Tibial nerve (tissue), 4 donors: Measurements from ENCODE around the gene ITGA5. TPM values are rescaled to one million over a fixed set of nuclear protein-coding genes. Genes with fewer than 3 reads are reported as not detected.

Experiments used
- DNase-seq, 2 donors: peaks; one replicate each; pipeline ENCODE4 v3.0.0-alpha.2; 2019; ENCODE audit warnings: low spot score in 2 of 2
- H3K27ac ChIP-seq, 4 donors: fragments of 200-600 bp; sonication (generic) in 3 of 4; one replicate each; pipeline ENCODE4 v1.5.1; 2017 to 2019; ENCODE audit warnings: mild to moderate bottlenecking in 1 of 4
- H3K27me3 ChIP-seq, 2 donors: fragments of 200-600 bp; sonication (generic) in 1 of 2; one replicate each; pipeline versions ENCODE4 v1.5.1 to v1.6.0; 2017 to 2019
- H3K36me3 ChIP-seq, 3 donors: fragments of 200-600 bp; sonication (generic); one replicate each; pipeline ENCODE4 v1.5.1; 2018 to 2019
- H3K4me1 ChIP-seq, 4 donors: fragments of 200-600 bp; sonication (generic) in 3 of 4; one replicate each; pipeline ENCODE4 v1.5.1; 2017 to 2019
- H3K4me3 ChIP-seq, 4 donors: fragments of 200-600 bp; sonication (generic) in 3 of 4; one replicate each; pipeline ENCODE4 v1.5.1; 2017 to 2019; ENCODE audit warnings: mild to moderate bottlenecking in 1 of 4, moderate library complexity in 1 of 4
- H3K9me3 ChIP-seq, 4 donors: fragments of 200-600 bp; sonication (generic) in 3 of 4; one replicate each; pipeline ENCODE4 v1.5.1; 2017 to 2019
- CTCF ChIP-seq, 5 experiments: fragments of 200-600 bp in 3 of 5; fragments of 450-650 bp in 2 of 5; sonication (generic) in 3 of 5; IDR thresholded peaks; one replicate each; pipeline ENCODE4 v1.5.1; 2016 to 2019; ENCODE audit warnings: antibody characterized with exemption in 5 of 5, mild to moderate bottlenecking in 3 of 5, moderate library complexity in 2 of 5
- EP300 ChIP-seq, 2 donors: sonication (generic); formaldehyde crosslinking; IDR thresholded peaks; one replicate each; pipeline ENCODE4 v1.6.1; 2017; ENCODE audit warnings: antibody characterized with exemption in 2 of 2, mild to moderate bottlenecking in 1 of 2
- POLR2A ChIP-seq, 2 donors: fragments of 450-650 bp; IDR thresholded peaks; one replicate each; pipeline ENCODE4 v1.6.1; 2017; ENCODE audit warnings: antibody characterized with exemption in 2 of 2, mild to moderate bottlenecking in 2 of 2, moderate library complexity in 2 of 2
- WGBS, 2 donors: methylation state at CpG; one replicate each; pipeline ENCODE4 v1.1.5; 2018; 5-methylcytosine and 5-hydroxymethylcytosine counted together
- total RNA-seq, 4 donors: library from RNA; depleted of rRNA; stranded (reverse); fragments of >200 nt; gene quantifications; one replicate each; pipeline ENCODE4 v1.1.0, GENCODE V29; 2016

Gene ITGA5
- total RNA-seq, 4 donors from 2014 or later: 73.6 to 145 (median 123) TPM

GRCh38 chr12:54376596-54376995 is 42.5 kb downstream of the ITGA5 start:
- peak in 1 of 2 donors; percentile 57 for DNase-seq
- H3K4me1 ChIP-seq: peaks cover 0 to 70% (median 25%) of the 10 kb centered on the region in 4 donors
- TF ChIP-seq POLR2A (IDR thresholded peaks at IDR 0.05): no peak
- peak in 1 of 2 donors; percentile 34 for TF ChIP-seq EP300 (IDR thresholded peaks at IDR 0.05)
- no peak for TF ChIP-seq CTCF (IDR thresholded peaks at IDR 0.05)
- H3K9me3 ChIP-seq: no peaks in the 10 kb centered on the region
- H3K27ac ChIP-seq: peak overlapping the region; percentile 16 to 86 (median 68)
- no peaks in the 10 kb centered on the region for H3K36me3 ChIP-seq
- no peaks in the 10 kb centered on the region for H3K27me3 ChIP-seq
- WGBS, 2 donors: 41 to 69% methylated on average over 4 of the region's 4 CpGs
- no peak overlapping the region for H3K4me3 ChIP-seq

- TF ChIP-seq POLR2A (IDR thresholded peaks at IDR 0.05): no peak
- TF ChIP-seq EP300 (IDR thresholded peaks at IDR 0.05): no peak
- TF ChIP-seq CTCF (IDR thresholded peaks at IDR 0.05): no peak
- 25 to 38% methylated on average over 2 of the region's 2 CpGs for WGBS, 2 donors
- peaks cover 0 to 84% (median 33%) of the 10 kb centered on the region in 4 donors for H3K4me1 ChIP-seq
These were observed 43.8 kb downstream of the ITGA5 start for GRCh38 chr12:54375259-54375579.

GRCh38 chr12:54374562-54375258 is 44.4 kb downstream of the ITGA5 start:
- 23 to 25% methylated on average over 2 of the region's 2 CpGs for WGBS, 2 donors
- Histone ChIP-seq H3K27ac (peak overlapping the region in 3 of 4 donors; percentile 37 to 86 (median 77)), H3K27me3 (no peaks in the 10 kb centered on the region), H3K9me3 (no peaks in the 10 kb centered on the region), H3K4me1 (peaks cover 0 to 87% (median 35%) of the 10 kb centered on the region in 4 donors), H3K36me3 (no peaks in the 10 kb centered on the region), H3K4me3 (no peak overlapping the region)
- no peak for TF ChIP-seq CTCF (IDR thresholded peaks at IDR 0.05)
- TF ChIP-seq EP300 (IDR thresholded peaks at IDR 0.05): no peak
- TF ChIP-seq POLR2A (IDR thresholded peaks at IDR 0.05): no peak
- DNase-seq: no peak

More at GRCh38 chr12:54375259-54375579, 43.8 kb downstream of the ITGA5 start:
- Histone ChIP-seq H3K27me3 (no peaks in the 10 kb centered on the region), H3K36me3 (no peaks in the 10 kb centered on the region), H3K27ac (peak overlapping the region in 3 of 4 donors; percentile 60 to 86 (median 77)), H3K9me3 (no peaks in the 10 kb centered on the region), H3K4me3 (no peak overlapping the region)
- DNase-seq: no peak

GRCh38 chr12:54373649-54374561 is 45.2 kb downstream of the ITGA5 start:
- no peak for DNase-seq
- no peaks in the 10 kb centered on the region for H3K36me3 ChIP-seq
- H3K9me3 ChIP-seq: no peaks in the 10 kb centered on the region
- H3K4me1 ChIP-seq: peaks cover 0 to 88% (median 36%) of the 10 kb centered on the region in 4 donors
- TF ChIP-seq CTCF (IDR thresholded peaks at IDR 0.05) (no peak), POLR2A (IDR thresholded peaks at IDR 0.05) (no peak)
- H3K27me3 ChIP-seq: no peaks in the 10 kb centered on the region
- H3K4me3 ChIP-seq: no peak overlapping the region
- peak overlapping the region in 3 of 4 donors; percentile 37 to 86 (median 77) for H3K27ac ChIP-seq
- WGBS, 2 donors: 93 to 96% methylated on average over 10 of the region's 10 CpGs
